Keratinocyte (primary cell): ENCODE measurements around the gene ENTPD5. TPM values are rescaled to one million over a fixed set of nuclear protein-coding genes. Genes with fewer than 3 reads are reported as not detected.

Source experiments
- DNase-seq: peaks from one replicate; pipeline ENCODE4 v3.0.0-alpha.2; 2011; ENCODE audit warnings: low read depth, missing footprints, low spot score
- FAIRE-seq: peaks from 2 replicates; lab custom pipeline; 2011; peaks lifted over from hg19 to GRCh38; lab: Jason Lieb, UNC
- H2AFZ ChIP-seq: 2 replicates; pipeline ENCODE4 v1.6.0; 2012; ENCODE audit warnings: low read length, control low read depth, inconsistent platforms; ENCODE audit not compliant: control insufficient read depth
- H3K27ac ChIP-seq: 2 replicates; pipeline ENCODE4 v1.5.1; 2011; ENCODE audit warnings: low read length; ENCODE audit not compliant: control insufficient read depth, insufficient read depth
- H3K27me3 ChIP-seq: 3 replicates; pipeline ENCODE4 v1.6.0; 2011; ENCODE audit warnings: low read length; ENCODE audit not compliant: control insufficient read depth, insufficient read depth; ENCODE audit errors: extremely low read depth
- H3K36me3 ChIP-seq, 2 experiments: 2 replicates in 1 of 2; 3 replicates in 1 of 2; pipeline ENCODE4 v1.5.1; 2011; ENCODE audit warnings: low read length in 2 of 2, mild to moderate bottlenecking in 1 of 2; ENCODE audit not compliant: control insufficient read depth in 2 of 2, insufficient read depth in 2 of 2; ENCODE audit errors: extremely low read depth in 1 of 2
- H3K4me1 ChIP-seq: 3 replicates; pipeline ENCODE4 v1.5.1; 2011; ENCODE audit warnings: low read length; ENCODE audit not compliant: control insufficient read depth, insufficient read depth; ENCODE audit errors: extremely low read depth
- H3K4me2 ChIP-seq: 3 replicates; pipeline ENCODE4 v1.6.0; 2011; ENCODE audit warnings: low read depth, low read length; ENCODE audit not compliant: control insufficient read depth, insufficient read depth; ENCODE audit errors: extremely low read depth
- H3K4me3 ChIP-seq, 3 experiments: fragments of 200-600 bp in 1 of 3; sonication (generic) in 1 of 3; 2 replicates in 2 of 3; 3 replicates in 1 of 3; pipeline ENCODE4 v1.5.1; 2011 to 2016; ENCODE audit warnings: low read length in 3 of 3, mild to moderate bottlenecking in 3 of 3, control low read depth in 2 of 3, inconsistent platforms in 1 of 3, low read depth in 1 of 3, mixed read lengths in 1 of 3, mixed run types in 1 of 3, moderate library complexity in 1 of 3; ENCODE audit not compliant: control insufficient read depth in 2 of 3, insufficient read depth in 2 of 3; ENCODE audit errors: extremely low read depth in 1 of 3
- H3K79me2 ChIP-seq: 2 replicates; pipeline ENCODE4 v1.6.0; 2012; ENCODE audit warnings: low read length; ENCODE audit not compliant: control insufficient read depth, insufficient read depth
- H3K9ac ChIP-seq: 3 replicates; pipeline ENCODE4 v1.6.0; 2011; ENCODE audit warnings: low read length; ENCODE audit not compliant: control insufficient read depth, insufficient read depth; ENCODE audit errors: extremely low read depth
- H3K9me1 ChIP-seq: 3 replicates; pipeline ENCODE4 v1.6.0; 2011; ENCODE audit warnings: low read length; ENCODE audit not compliant: control insufficient read depth, insufficient read depth; ENCODE audit errors: extremely low read depth
- H3K9me3 ChIP-seq: 2 replicates; pipeline ENCODE4 v1.5.1; 2012; ENCODE audit warnings: low read depth, low read length; ENCODE audit not compliant: control insufficient read depth
- H4K20me1 ChIP-seq: 3 replicates; pipeline ENCODE4 v1.6.0; 2011; ENCODE audit warnings: low read length; ENCODE audit not compliant: control insufficient read depth, insufficient read depth; ENCODE audit errors: extremely low read depth
- CTCF ChIP-seq, 3 experiments: IDR thresholded peaks in 1 of 3; conservative IDR thresholded peaks in 1 of 3; optimal IDR thresholded peaks in 1 of 3; 2 replicates in 2 of 3; 3 replicates in 1 of 3; pipeline versions ENCODE3 to v1.5.1; 2011; ENCODE audit warnings: low read length in 3 of 3, mild to moderate bottlenecking in 3 of 3, moderate library complexity in 2 of 3, control low read depth in 1 of 3, inconsistent platforms in 1 of 3; ENCODE audit not compliant: insufficient read depth in 2 of 3; ENCODE audit errors: extremely low read depth in 1 of 3
- EZH2 ChIP-seq: IDR thresholded peaks from one replicate; pipeline ENCODE4 v1.6.1; 2012; ENCODE audit warnings: inconsistent platforms, mild to moderate bottlenecking, low read length, moderate library complexity
- dilution Hi-C: fragments of 300-500 bp; cut with MboI; formaldehyde crosslinking; loops from one replicate; pipeline ENCODE4 v1.7.0; 2020; ENCODE audit warnings: low sequenced_read_pairs; ENCODE audit not compliant: extremely low pct_ligation_motif_present
- polyA plus RNA-seq, 5 experiments: library from polyadenylated mRNA; depleted of rRNA in 3 of 5; stranded (reverse) in 3 of 5; stranded (forward) in 1 of 5; unstranded in 1 of 5; fragments of >200 nt; gene quantifications; 1 replicate in 1 of 5; 2 replicates in 3 of 5; 3 replicates in 1 of 5; pipeline versions ENCODE4 v1.2.1 to v1.2.3, GENCODE V29; 2011 to 2012; ENCODE audit warnings: missing spikeins in 2 of 5, low read depth in 1 of 5, low replicate concordance in 1 of 5

ENTPD5 gene
- polyA plus RNA-seq, 1 donor (not counting 4 experiments of a cell fraction or from before 2014, with no cell fraction given), result 10.5 TPM

- H3K4me1 ChIP-seq, result no peaks in the 10 kb centered on the region
- peaks cover under 1% of the 10 kb centered on the region for H3K79me2 ChIP-seq
- no peaks in the 10 kb centered on the region for H4K20me1 ChIP-seq
- H3K9me3 ChIP-seq, result no peaks in the 10 kb centered on the region
- H2AFZ ChIP-seq, result no peak overlapping the region
- FAIRE-seq, result no peak
- no peak for DNase-seq
- dilution Hi-C loops, result no loop called here
- H3K27me3 ChIP-seq, result no peaks in the 10 kb centered on the region
- H3K36me3 ChIP-seq, result peaks cover 0 to 10% of the 10 kb centered on the region in 2 experiments
- H3K9ac ChIP-seq, result no peak overlapping the region
- no peaks in the 10 kb centered on the region for H3K9me1 ChIP-seq
- no peak overlapping the region for H3K27ac ChIP-seq
- no peak overlapping the region for H3K4me3 ChIP-seq
- TF ChIP-seq EZH2 (no peak), CTCF (optimal IDR thresholded peaks at IDR 0.05 in 1 of 3, IDR thresholded peaks at IDR 0.05 in 1 of 3, conservative IDR thresholded peaks at IDR 0.05 in 1 of 3; ENCODE audit: extremely low read depth in 1 of 3, insufficient read depth in 2 of 3, low read length in 3 of 3) (no peak)
- no peak overlapping the region for H3K4me2 ChIP-seq
Measured at GRCh38 chr14:73945159-73945670, 73.9 kb downstream of the ENTPD5 start.

GRCh38 chr14:73944432-73945158 is 74.5 kb downstream of the ENTPD5 start:
- Histone ChIP-seq H3K27me3 (no peaks in the 10 kb centered on the region), H3K9me3 (no peaks in the 10 kb centered on the region), H3K4me2 (no peak overlapping the region), H3K4me1 (no peaks in the 10 kb centered on the region), H3K36me3 (peaks cover 0 to 10% of the 10 kb centered on the region in 2 experiments), H3K9me1 (no peaks in the 10 kb centered on the region), H3K27ac (no peak overlapping the region), H3K9ac (no peak overlapping the region), H4K20me1 (no peaks in the 10 kb centered on the region), H3K79me2 (no peaks in the 10 kb centered on the region), H2AFZ (no peak overlapping the region), H3K4me3 (no peak overlapping the region)
- dilution Hi-C loops, result no loop called here
- DNase-seq (no peak), FAIRE-seq (no peak)
- TF ChIP-seq EZH2 (no peak), CTCF (optimal IDR thresholded peaks at IDR 0.05 in 1 of 3, IDR thresholded peaks at IDR 0.05 in 1 of 3, conservative IDR thresholded peaks at IDR 0.05 in 1 of 3; ENCODE audit: extremely low read depth in 1 of 3, insufficient read depth in 2 of 3, low read length in 3 of 3) (no peak)
